HG03520 (cell line): ENCODE data around the gene SINHCAF.
"Not testable (repeated sequence)": the region's sequence is repeated elsewhere in the genome, so short reads cannot be mapped to it uniquely, and the experiment has no call there.

Source experiments
- ATAC-seq: cut with Tn5 transposase; IDR thresholded peaks from one replicate; pipeline ENCODE4 v1.9.1; 2021; ENCODE audit warnings: mild to moderate bottlenecking, moderate library complexity; ENCODE audit not compliant: unreplicated experiment

Gene SINHCAF

GRCh38 chr12:31325877-31326631 lies at the start of gene SINHCAF:
Gene SINHCAF (minus strand): TSS chr12:31326150. CDS start chr12:31298204, 27,946 bp downstream.
- peak; percentile 41 for ATAC-seq

GRCh38 chr12:31375422-31375821 lies 49.5 kb upstream of the SINHCAF start:
- ATAC-seq = not testable (repeated sequence)

GRCh38 chr12:31371256-31371620 lies 45.3 kb upstream of the SINHCAF start:
- ATAC-seq = no peak

- no peak for ATAC-seq
Observed at GRCh38 chr12:31370531-31371255, 44.7 kb upstream of the SINHCAF start.

GRCh38 chr12:31369712-31370521 lies 44.0 kb upstream of the SINHCAF start:
- no peak for ATAC-seq

GRCh38 chr12:31368666-31369361 lies 42.9 kb upstream of the SINHCAF start:
- ATAC-seq = no peak

GRCh38 chr12:31366104-31366621 lies 40.2 kb upstream of the SINHCAF start:
- no peak for ATAC-seq

- no peak for ATAC-seq
Observed at GRCh38 chr12:31363831-31364230, 37.9 kb upstream of the SINHCAF start.

- no peak for ATAC-seq
Observed at GRCh38 chr12:31363416-31363809, 37.5 kb upstream of the SINHCAF start.

- ATAC-seq = peak; percentile 65
Observed at GRCh38 chr12:31362759-31363415, 36.9 kb upstream of the SINHCAF start.

GRCh38 chr12:31362115-31362758 lies 36.3 kb upstream of the SINHCAF start:
- peak; percentile 51 for ATAC-seq

- no peak for ATAC-seq
Observed at GRCh38 chr12:31361730-31362114, 35.8 kb upstream of the SINHCAF start.

- no peak for ATAC-seq
Observed at GRCh38 chr12:31355747-31356107, 29.8 kb upstream of the SINHCAF start.

GRCh38 chr12:31353750-31354708 lies 28.1 kb upstream of the SINHCAF start:
- ATAC-seq = no peak

GRCh38 chr12:31346267-31346666 lies 20.3 kb upstream of the SINHCAF start:
- no peak for ATAC-seq

GRCh38 chr12:31343139-31343538 lies 17.2 kb upstream of the SINHCAF start:
- ATAC-seq = no peak

- no peak for ATAC-seq
Observed at GRCh38 chr12:31342286-31342685, 16.3 kb upstream of the SINHCAF start.

- ATAC-seq = no peak
Observed at GRCh38 chr12:31339831-31340622, 14.1 kb upstream of the SINHCAF start.
